Fibroblast of lung (primary cell): ENCODE results near the gene RTBDN.
"Not testable (repeated sequence)": the region's sequence is repeated elsewhere in the genome, so short reads cannot be mapped to it uniquely, and the experiment has no call there.

Experiments
- CTCF ChIP-seq, 2 donors: IDR thresholded peaks in 1 of 2; conservative IDR thresholded peaks in 1 of 2; 1 replicate in 1 of 2; 2 replicates in 1 of 2; pipeline ENCODE4 v1.5.1; 2011 to 2012; ENCODE audit warnings: low read length in 2 of 2, control low read depth in 1 of 2, inconsistent platforms in 1 of 2, low read depth in 1 of 2, mild to moderate bottlenecking in 1 of 2
- EZH2 ChIP-seq: IDR thresholded peaks from 2 replicates; pipeline ENCODE4 v1.5.1; 2012; ENCODE audit warnings: low read length, control low read depth, mild to moderate bottlenecking; ENCODE audit errors: missing control alignments

- TF ChIP-seq EZH2; CTCF (conservative IDR thresholded peaks at IDR 0.05 in 1 of 2, IDR thresholded peaks at IDR 0.05 in 1 of 2; ENCODE audit: low read depth in 1 of 2, low read length in 2 of 2): not testable (repeated sequence)
Measured at GRCh38 chr19:12797607-12798006, 36.8 kb downstream of the RTBDN start.
